ENCODE results near the gene ZNF670.

- TF ChIP-seq POLR2A (IDR thresholded peaks at IDR 0.05) (no peak), POLR2AphosphoS5 (IDR thresholded peaks at IDR 0.05) (no peak)
- TF ChIP-seq, protein P1, sequence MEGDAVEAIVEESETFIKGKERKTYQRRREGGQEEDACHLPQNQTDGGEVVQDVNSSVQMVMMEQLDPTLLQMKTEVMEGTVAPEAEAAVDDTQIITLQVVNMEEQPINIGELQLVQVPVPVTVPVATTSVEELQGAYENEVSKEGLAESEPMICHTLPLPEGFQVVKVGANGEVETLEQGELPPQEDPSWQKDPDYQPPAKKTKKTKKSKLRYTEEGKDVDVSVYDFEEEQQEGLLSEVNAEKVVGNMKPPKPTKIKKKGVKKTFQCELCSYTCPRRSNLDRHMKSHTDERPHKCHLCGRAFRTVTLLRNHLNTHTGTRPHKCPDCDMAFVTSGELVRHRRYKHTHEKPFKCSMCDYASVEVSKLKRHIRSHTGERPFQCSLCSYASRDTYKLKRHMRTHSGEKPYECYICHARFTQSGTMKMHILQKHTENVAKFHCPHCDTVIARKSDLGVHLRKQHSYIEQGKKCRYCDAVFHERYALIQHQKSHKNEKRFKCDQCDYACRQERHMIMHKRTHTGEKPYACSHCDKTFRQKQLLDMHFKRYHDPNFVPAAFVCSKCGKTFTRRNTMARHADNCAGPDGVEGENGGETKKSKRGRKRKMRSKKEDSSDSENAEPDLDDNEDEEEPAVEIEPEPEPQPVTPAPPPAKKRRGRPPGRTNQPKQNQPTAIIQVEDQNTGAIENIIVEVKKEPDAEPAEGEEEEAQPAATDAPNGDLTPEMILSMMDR (IDR thresholded peaks at IDR 0.05), result no peak
Measured at GRCh38 chr1:247096958-247097357, 18.3 kb upstream of the ZNF670 start.

Data from upper lobe of left lung (tissue), 4 donors.